ENCODE measurements around the gene PRR20D.
"Not testable (repeated sequence)": the region's sequence is repeated elsewhere in the genome, so short reads cannot be mapped to it uniquely, and the experiment has no call there.

The PRR20D gene

DNA sequence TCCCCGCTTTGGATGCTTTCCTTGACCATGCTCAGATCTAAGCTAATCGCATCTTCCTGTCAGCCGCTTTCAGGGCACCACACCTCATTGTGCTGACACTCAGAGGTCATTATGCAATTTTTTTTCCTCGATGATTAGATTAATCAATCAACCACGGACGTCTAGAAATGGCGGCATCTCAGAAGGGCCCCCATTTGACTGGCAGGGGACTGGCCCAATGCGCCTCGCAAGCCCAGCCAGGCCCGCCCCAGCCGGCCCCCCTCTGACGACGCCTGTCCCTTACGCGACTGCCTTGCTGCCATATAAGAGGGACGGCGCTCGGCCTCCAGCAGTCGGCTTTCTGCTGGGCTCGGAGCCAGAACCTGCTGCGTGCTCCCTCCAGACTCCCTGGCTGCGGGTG lies at the start of gene PRR20D:
PRR20D (plus strand) TSS at position 301 of the 400 bp plus-strand sequence. CDS start 387 bp downstream, outside the sequence.
- DNase-seq, result not testable (repeated sequence)

DNA sequence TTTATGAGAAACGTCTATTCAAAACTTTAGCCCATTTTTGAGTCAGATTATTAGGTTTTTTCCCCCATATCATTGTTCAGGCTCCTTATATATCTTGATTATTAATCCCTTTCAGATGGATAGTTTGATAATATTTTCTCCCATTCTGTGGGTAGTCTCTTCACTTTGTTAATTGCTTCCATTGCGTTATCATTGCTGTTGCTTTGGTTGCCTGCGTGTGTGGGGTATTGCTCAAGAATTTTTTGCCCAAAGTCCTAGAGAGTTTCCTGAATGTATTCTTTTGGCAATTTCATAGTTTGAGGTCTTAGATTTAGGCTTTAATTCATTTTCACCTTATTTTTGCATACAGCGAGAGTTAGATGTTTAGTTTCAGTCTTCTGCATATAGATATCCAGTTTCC lies 45.5 kb upstream of the PRR20D start:
- no peak for DNase-seq

DNA sequence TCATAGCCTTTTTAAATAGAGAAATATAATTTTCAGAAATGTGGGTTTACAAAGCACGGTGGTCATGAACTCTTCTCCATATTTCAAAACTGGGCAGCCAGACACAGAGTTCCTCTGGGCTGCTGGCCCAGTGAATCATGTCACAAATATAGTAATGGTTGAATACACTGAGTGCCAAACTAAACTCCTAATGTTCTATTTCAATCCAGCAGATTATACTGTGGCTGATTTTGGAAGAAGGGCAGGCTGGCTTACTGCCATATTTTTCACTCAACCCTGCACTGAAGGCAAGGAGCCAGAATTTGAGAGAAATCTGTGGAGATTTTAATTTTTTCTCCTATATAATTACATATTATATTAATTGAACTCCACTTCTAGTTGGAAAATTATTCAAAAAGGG lies 36.8 kb upstream of the PRR20D start:
- DNase-seq, result no peak

- DNase-seq, result no peak
These were observed 31.5 kb upstream of the PRR20D start for GRCh38 chr13:57128909-57129308.

DNA sequence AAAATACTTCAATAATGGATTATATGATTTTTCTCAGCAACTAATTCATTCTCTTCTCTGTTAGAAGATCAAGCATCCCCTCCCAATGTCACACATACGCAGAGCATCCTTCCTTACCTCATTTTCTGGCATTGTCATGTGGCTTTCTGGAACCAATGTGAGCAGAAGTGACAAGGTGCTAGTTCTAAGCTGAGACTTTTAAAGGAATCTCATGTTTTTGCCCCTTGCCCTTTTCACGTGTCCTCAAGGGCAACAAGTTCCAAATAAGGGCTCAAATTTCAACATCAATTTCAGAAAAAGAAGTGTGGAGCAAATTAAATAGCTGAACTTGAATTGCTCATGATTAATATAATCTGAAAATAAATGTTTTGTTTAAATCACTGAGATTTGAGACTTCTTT lies 24.3 kb upstream of the PRR20D start:
- DNase-seq, result no peak

GRCh38 chr13:57137585-57137984 lies 22.8 kb upstream of the PRR20D start:
- no peak for DNase-seq

DNA sequence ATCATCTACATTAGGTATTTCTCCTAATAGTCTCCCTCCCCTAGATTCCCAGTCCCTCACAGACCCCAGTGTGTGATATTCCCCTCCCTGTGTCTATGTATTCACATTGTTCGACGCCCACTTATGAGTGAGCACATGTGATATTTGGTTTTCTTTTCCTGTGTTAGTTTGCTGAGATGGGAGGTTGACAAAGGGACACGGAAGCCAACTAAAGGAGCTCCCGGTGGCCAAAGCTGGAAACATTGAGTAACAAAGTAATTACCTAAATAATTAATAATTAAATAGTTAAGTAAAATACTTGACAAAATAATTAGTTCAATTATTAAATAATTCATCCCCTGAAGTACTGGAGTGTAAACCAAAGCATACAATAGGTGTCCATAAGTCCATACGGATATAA lies 21.4 kb upstream of the PRR20D start:
- DNase-seq, result no peak

- not testable (repeated sequence) for DNase-seq
These were observed 20.7 kb upstream of the PRR20D start for GRCh38 chr13:57139781-57140180.

- not testable (repeated sequence) for DNase-seq
These were observed 20.0 kb upstream of the PRR20D start, which contains the start of gene PRR20A for GRCh38 chr13:57140235-57140968. Gene PRR20A (plus strand): TSS chr13:57140918. CDS start chr13:57141305, 387 bp downstream.

GRCh38 chr13:57147188-57147587 lies 13.2 kb upstream of the PRR20D start, which contains the start of gene PRR20B:
Gene PRR20B (plus strand): TSS chr13:57147488. CDS start chr13:57147875, 387 bp downstream.
- DNase-seq, result not testable (repeated sequence)

DNA sequence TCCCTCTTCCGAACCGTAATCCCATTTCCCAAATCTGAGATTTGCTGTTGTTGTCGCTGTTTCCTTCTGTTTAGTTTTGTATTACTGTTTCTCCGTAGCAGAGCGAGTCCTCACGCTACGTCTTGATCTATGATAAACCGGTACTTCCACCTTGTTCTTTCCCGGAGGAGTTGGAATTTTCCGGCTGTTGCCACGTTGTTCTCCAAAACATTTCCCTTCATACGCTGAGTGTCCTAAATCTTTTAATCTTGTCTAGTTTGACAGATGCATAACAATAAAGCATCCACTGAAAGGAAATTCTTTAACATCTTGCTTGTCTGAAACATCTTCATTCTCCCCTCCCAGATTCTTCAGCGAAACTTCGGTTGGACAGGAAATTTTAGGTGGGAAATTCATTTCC lies 12.3 kb upstream of the PRR20D start:
- DNase-seq, result not testable (repeated sequence)

GRCh38 chr13:57153761-57154160 lies 6.7 kb upstream of the PRR20D start, which contains the start of gene PRR20C:
Gene PRR20C (plus strand): TSS chr13:57154061. CDS start chr13:57154448, 387 bp downstream.
- DNase-seq, result not testable (repeated sequence)

GRCh38 chr13:57166897-57167296 lies 6.5 kb downstream of the PRR20D start, which contains the start of gene PRR20E:
Gene PRR20E (plus strand): TSS chr13:57167197. CDS start chr13:57167584, 387 bp downstream.
- not testable (repeated sequence) for DNase-seq

DNA sequence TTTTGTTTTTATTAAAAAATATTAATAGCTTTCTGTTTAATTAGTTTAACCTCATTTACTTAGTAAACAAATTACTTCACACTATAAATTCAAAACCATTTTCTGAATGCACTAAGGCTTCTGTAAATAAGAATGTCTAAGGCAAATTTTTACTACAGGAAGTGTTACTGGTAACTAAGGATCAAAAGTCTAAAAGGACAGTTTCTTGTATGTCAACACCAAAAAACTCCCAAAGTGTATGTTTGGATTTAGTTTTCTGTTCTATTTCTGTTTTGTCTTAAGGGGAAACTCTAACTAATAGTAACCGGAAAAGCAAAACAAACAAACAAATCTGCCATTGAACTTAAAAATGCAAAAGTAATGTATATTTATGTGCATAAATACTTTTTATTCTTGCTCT lies 31.2 kb downstream of the PRR20D start:
- DNase-seq, result no peak

GRCh38 chr13:57212989-57213388 lies 52.6 kb downstream of the PRR20D start:
- DNase-seq, result no peak
